Forelimb muscle (tissue), 1 donor: ENCODE measurements around the gene KATNAL2. TPM values are rescaled to one million over a fixed set of nuclear protein-coding genes. Genes with fewer than 3 reads are reported as not detected.

Experiments
- DNase-seq: peaks from one replicate; pipeline ENCODE4 v3.0.0-alpha.2; 2013; ENCODE audit warnings: low read depth
- polyA plus RNA-seq: library from polyadenylated mRNA; unstranded; fragments of 120-200 nt; gene quantifications from one replicate; pipeline ENCODE4 v1.2.1, GENCODE V29; 2013; ENCODE audit not compliant: insufficient read length

The KATNAL2 gene
- polyA plus RNA-seq, 1 donor: 6.8 TPM

DNA sequence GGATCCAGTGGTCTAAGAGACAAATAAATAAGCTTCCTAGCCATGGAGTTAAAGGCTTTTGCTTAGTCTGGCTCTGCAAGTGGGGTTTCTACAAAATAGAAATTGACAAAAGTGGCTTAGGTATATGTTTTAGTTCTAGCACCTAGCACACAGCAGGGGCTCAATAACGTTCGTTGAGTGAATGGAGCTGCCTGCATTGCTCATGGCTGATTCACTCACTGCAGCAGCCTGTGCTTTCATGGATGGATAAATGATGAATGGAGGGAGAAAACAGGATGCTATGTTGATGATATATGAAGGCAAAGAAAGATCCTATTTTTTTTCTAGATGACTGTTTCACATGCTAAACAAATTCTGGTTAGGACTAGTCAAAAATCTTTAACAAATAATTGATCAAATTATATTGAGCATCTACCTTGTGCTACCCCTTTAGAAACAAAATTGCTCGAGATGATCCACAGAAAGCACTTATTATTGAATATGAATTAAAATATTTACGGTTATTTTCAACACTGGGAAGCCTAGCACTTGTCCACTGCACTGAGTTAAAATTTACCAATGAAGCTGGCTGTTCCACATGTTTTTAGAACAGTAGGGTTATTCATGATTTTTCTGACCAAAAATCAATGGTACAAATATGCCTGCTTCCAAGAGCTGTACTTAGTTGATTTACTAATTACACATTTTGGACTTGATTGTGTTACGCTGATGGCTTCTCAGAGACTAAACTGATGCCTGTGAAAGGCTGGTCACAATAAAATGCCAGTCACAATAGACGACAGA is 193.3 kb downstream of the KATNAL2 start:
- no peak for DNase-seq

DNA sequence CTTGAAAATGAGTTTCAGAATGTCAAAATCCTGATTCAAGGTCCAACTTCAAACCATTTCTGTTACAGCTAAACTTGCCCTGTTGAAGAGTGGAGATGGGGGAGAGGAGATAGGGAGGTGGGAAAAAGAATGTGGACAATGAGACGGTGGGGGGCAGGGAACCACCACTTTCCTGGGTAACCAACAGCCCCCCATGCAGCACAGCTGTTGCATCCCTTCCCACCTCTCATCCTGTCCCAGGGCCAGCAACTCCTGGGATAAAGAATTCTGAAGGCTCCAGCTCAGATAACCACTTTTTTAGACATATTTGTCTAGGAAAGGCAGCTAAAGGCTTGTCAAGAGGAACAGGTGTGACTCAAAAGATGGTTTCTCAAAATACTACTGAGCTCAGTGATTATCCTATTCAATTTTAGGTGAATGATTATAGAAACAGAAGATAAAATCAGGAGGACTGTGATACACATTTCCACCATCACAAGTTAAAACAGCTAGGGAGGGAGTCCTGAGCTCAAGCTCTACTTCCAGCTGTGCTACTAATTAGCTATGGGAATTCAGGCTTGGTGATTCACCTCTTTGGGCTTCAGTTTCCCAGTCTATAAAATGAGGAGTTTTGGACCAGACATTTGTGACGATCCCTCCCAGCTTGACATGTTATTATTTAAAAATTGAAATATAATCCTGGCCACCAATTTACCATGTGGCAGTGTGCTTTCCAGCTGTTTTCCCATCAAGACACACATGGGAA is 196.6 kb downstream of the KATNAL2 start:
- DNase-seq: no peak

DNA sequence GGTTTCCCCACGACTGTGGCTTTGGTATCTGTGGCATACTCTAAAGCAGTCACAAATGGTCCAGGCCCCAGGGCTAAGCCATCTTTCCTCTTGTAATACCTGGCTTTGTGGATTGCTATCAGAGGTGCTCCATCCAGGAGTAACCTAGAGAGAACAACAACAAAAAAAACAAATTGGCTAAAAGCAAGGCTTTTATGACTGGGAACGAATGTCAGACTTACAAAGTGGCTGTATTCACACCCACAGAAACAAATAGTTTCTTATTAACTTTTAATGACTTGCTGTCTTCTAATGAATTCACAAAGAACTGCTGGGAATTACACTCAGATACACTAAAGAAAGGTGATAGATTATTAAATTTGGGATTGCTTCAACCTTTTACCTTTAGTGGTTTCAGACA is 197.8 kb downstream of the KATNAL2 start:
- no peak for DNase-seq

DNA sequence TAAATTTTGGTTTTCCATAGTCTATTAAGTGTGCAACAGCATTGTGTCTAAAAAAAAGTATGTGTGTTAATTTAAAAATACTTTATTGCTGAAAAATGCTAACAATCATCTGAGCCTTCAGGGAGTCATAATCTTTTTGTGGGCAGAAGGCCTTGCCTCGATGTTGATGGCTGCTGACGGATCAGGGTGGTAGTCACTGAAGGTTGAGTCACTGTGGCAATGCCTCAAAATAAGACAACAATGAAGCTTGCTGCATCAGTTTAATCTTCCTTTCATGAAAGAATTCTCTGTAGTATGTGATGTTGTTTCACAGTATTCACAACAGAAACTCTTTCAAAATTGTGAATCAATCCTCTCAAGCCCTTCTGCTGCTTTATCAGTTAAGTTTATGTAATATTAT is 201.6 kb downstream of the KATNAL2 start:
- DNase-seq: no peak

DNA sequence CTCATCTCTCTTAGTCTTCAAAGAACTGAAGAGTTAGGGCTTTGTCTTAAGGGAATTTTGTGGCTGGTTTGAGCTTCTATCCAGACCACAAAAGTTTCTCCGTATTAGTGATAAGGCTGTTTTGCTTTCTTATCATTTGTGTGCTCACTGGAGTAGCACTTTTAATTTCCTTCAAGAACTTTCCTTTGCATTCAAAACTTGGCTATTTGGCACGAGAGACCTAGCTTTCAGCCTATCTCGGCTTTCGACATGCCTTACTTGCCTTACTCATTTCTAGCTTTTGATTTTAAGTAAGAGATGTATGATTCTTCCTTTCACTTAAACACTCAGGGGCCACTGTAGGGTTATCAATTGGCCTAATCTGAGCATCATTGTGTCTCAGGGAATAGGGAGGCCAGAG is 203.0 kb downstream of the KATNAL2 start:
- DNase-seq: no peak

DNA sequence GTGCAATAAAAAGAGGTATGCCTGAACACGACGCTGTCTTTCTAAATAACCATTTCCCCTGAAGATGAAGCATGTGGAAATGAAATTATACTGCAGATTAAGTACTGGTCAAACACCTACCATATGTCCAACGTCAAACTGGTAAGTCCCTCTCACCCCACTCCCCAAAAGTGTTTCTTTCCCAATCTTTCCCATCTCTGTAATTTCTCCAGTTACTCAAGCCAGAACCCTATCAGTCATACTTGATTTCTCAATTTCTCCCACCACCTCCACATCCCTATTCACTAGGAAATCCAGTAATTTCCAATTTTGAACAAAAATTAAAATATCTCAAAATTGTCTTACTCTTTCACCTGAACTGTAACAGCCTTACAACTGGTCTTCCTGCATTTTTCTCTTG is 203.7 kb downstream of the KATNAL2 start:
- DNase-seq: no peak

DNA sequence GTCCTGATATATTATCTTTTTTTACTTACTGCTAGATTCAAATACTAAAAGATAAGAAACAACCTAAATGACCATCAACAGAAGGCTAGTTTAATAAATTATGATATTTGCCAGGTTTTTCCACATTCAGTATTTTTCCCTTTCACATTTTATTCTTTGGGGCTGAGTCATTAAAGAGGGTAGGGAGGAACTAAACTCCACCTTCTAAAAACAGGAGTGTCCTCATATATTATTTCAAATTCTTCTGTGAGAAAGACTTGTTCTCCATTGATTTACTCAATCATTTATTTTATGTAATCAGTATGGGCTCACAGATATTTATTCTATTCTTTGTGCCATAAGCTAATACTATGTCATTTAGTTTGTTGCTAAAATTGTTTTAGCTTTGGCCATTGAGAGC is 223.9 kb downstream of the KATNAL2 start:
- DNase-seq: no peak

DNA sequence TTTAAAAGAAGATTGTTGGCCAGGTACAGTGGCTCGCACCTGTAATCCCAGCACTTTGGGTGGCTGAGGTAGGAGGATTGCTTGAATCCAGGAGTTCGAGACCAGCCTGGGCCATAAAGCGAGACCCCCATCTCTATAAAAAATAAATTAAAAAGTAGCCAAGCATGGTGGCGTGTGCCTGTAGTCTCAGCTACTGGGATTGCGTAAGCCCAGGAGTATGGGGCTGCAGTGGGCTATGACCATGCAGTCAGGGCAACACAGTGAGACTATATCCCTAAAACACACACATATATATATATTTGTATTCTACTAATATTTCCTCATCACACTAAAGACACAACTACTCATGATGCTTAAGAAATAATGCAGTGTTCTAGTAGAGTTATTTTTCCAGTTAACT is 225.8 kb downstream of the KATNAL2 start:
- DNase-seq: no peak

DNA sequence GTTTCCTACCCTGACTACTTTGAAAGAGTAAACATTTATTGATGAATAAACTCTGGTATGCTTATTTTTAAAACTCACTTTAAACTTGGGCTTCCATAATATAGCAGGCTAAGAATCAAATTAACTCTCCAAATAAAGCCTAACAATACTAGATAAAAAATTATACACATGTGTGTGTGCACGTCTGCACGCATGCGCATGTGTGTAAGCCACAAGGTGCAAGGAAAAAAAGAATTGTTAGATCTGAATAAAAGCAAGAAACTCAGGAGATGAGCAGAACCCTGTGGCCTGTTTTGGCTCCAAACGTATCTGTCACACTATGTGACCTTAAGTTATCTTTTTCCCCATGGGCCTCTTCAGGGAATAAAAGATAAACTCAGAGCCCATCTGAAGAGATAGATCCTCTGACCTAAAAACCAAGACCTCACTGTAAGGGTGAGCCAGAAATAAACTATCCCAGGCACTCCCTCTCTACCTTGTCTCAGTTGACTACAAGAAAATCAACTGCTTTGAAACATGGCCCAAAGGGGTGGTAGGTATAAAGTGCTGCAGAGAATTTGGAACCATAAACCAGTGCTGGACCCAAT is 226.6 kb downstream of the KATNAL2 start:
- DNase-seq: no peak

DNA sequence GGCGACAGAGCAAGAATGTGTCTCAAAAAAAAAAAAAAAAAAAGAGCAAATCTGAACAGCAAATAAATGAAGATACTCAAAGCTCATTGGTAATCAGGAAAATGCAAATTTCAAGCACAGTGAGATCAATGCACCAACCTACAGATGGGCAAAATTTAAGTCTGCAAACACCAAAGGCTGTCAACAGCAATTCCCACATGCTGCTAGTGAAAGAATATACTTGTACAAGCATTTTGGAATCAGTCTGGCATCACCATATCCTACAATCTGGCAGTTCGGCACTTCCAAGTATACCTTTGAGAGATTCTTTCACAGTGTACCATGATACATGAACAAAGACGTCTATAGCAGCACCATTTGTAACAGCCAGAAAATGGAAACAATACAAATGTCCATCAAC is 228.8 kb downstream of the KATNAL2 start:
- no peak for DNase-seq

DNA sequence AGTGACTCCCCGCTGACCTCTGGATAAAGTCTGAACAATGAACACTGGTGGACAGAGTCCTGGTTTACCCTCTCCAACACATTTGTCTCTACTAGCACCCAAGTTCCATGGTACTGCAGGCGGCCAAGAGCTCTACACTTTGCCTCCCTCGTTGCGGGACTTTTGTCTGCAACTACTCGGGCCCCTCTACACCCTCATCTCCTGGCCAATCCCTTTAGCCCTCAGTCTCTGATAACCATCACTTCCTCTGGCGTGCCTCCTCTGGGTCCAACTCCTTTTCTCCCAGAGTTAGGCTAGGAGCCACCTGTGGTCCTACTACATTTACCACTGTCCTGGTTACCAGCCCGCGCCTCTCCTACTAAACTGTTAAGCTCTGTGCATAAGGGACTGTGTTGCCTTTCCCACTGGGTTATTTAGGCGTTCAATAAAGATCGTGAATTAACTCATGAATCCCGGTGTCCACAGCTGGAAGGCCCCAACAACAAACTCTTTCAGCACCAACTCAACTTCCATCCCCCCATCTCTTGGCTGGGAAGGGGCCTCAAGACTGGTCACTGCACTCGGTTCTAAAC is 232.1 kb downstream of the KATNAL2 start:
- no peak for DNase-seq

DNA sequence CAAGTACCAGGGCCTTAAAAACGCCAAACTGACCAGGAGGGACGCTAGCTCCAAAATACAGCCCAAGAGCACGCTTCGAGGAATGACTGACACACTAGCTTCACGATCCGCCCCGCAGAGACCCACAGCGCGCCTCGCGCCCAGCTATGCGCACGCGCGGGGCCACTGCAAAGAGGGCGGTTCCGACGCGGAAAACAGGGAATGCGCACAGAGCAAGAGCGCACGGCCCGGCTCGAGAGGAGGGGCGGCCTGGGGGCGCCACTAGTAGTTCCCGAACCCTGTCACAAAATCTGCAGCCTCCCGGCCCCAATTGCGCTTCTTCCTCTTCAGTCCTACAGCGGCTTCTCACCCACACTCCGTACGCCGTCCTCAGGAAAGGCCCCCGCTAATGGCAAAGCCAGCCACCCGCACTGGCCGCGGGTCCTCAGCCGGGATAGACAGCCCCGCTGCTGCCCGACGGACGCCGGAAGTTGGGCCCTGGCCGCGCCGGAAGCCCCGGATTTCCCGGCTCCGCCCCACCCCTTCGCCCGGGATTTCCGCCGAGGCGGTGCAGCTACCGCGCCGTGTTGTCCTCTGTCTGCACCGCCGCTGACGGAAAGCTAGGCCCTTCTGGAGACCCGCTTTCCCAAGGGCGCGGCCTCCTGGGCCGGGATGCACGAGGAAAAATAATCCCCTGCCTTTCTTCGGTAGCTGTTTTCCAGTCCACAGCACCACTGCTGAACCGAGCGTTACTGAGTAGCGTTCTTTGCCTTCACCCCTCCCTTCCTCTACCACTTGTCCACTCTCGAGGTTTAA is 232.8 kb downstream of the KATNAL2 start, which contains the start of gene HDHD2:
TSS of gene HDHD2 (minus strand) at position 472 of the 795 bp plus-strand sequence. CDS start 14,061 bp downstream, outside the sequence.
- peak; percentile 63 for DNase-seq

DNA sequence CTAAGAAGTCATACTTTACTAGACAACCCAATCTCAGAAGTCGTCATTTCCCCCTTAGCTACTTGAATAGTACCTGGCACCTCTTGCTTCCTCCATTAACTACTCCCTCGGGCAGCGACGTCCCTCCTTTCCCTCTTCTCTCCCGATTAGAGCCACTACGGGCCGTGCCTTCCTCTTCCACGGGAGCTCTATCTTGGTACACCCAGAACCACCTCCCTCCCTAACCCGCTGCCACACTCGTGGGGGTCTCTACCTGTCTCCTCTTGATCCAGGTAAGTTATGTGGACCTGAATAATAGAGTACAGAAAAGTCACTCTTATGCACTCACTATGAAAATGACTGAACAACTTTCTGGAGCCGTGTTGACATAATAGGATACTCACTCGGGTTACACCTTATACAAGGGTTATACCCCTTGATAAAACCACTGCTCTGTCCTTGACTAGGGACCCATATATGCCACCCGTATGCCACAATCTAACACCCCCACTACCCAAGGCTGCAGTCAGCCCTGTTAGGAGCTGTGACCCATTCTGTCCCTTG is 233.5 kb downstream of the KATNAL2 start:
- no peak for DNase-seq

DNA sequence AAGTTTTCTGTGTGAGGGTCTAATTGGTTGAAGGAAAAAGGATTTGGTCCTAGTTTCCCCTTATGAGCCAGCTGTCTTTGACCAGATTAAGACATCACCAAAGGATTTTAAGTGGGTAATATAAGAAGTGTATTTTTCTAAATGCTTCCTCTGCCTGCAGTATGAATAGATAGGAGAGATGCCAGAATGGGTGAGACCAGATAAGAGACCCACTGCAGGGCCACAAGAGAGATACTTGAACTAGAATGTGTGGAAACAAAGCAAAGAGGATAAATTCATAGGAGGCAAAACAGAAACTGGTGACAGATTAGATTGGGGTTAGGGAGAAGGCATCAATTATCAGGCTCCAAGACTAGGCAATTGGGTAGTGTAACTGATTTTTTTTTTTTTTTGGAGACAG is 234.0 kb downstream of the KATNAL2 start:
- DNase-seq: no peak

Other genes starting within 250 kb of the KATNAL2 start
- gene ST8SIA5, start 160.5 kb upstream of the KATNAL2 start, polyA plus RNA-seq: 7.5 TPM
- gene PIAS2, start 95 bp upstream of the KATNAL2 start, polyA plus RNA-seq: 27.9 TPM
- not detected for gene ELOA2, start 118.0 kb downstream of the KATNAL2 start, polyA plus RNA-seq
- 18.6 TPM for gene HDHD2, start 232.9 kb downstream of the KATNAL2 start, polyA plus RNA-seq